Skeletal muscle tissue (tissue), 5 donors: Measurements from ENCODE around the gene UGT2B10. TPM values are rescaled to one million over a fixed set of nuclear protein-coding genes. Genes with fewer than 3 reads are reported as not detected.

Source experiments
- H3K27ac ChIP-seq: one replicate; pipeline ENCODE4 v1.7.0; 2013; ENCODE audit warnings: mild to moderate bottlenecking, low read depth, low read length, inconsistent platforms
- H3K27me3 ChIP-seq, 3 donors: one replicate each; pipeline ENCODE4 v1.7.0; 2013; ENCODE audit warnings: low read length in 3 of 3; ENCODE audit not compliant: control insufficient read depth in 3 of 3, insufficient read depth in 3 of 3
- H3K36me3 ChIP-seq, 3 donors: one replicate each; pipeline ENCODE4 v1.7.0; 2013; ENCODE audit warnings: low read length in 3 of 3; ENCODE audit not compliant: control insufficient read depth in 3 of 3, insufficient read depth in 3 of 3
- H3K4me1 ChIP-seq, 3 donors: one replicate each; pipeline ENCODE4 v1.7.0; 2013; ENCODE audit warnings: low read length in 3 of 3, mild to moderate bottlenecking in 3 of 3; ENCODE audit not compliant: control insufficient read depth in 3 of 3, insufficient read depth in 3 of 3
- H3K4me3 ChIP-seq, 3 donors: one replicate each; pipeline ENCODE4 v1.7.0; 2013; ENCODE audit warnings: low read length in 3 of 3
- H3K9ac ChIP-seq, 3 donors: one replicate each; pipeline ENCODE4 v1.7.0; 2013; ENCODE audit warnings: low read length in 3 of 3, mild to moderate bottlenecking in 3 of 3, moderate library complexity in 2 of 3, low read depth in 1 of 3
- H3K9me3 ChIP-seq, 3 donors: one replicate each; pipeline ENCODE4 v1.7.0; 2013; ENCODE audit warnings: low read length in 3 of 3; ENCODE audit not compliant: control insufficient read depth in 3 of 3
- small RNA-seq: library from RNA; depleted of rRNA; stranded (forward); fragments of <200 nt; gene quantifications from one replicate; pipeline ENCODE3, GENCODE V24; 2014
- total RNA-seq: library from RNA; depleted of rRNA; stranded (reverse); fragments of >200 nt; gene quantifications from one replicate; pipeline ENCODE4 v1.2.3, GENCODE V29; 2014
- donor health status: Osteomylitis.

The UGT2B10 gene
- total RNA-seq, 1 donor from 2014 or later = 0.52 TPM

DNA sequence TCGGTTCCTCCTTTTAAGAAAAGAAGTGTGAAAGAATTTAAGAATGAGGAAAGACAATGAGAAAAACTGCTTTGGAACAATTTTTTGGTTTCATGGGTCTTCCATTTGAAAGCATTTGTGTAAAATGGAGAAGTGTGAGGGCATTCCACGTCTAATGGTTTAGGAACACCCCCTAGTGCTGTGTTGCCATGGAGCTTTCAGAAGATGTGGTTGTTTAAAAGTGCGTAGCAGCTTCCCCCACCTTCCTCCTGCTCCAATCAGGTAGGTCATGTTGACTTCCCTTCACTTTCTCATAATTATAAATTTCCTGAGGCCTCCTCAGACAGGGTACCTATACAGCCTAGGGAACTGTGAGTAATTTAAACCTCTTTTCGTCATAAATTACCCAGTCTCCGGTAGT lies 50.0 kb downstream of the UGT2B10 start:
- no peaks in the 10 kb centered on the region for H3K27me3 ChIP-seq
- no peak overlapping the region for H3K4me3 ChIP-seq
- no peaks in the 10 kb centered on the region for H3K9me3 ChIP-seq
- no peak overlapping the region for H3K27ac ChIP-seq
- no peak overlapping the region for H3K9ac ChIP-seq
- no peaks in the 10 kb centered on the region for H3K36me3 ChIP-seq
- no peaks in the 10 kb centered on the region for H3K4me1 ChIP-seq

DNA sequence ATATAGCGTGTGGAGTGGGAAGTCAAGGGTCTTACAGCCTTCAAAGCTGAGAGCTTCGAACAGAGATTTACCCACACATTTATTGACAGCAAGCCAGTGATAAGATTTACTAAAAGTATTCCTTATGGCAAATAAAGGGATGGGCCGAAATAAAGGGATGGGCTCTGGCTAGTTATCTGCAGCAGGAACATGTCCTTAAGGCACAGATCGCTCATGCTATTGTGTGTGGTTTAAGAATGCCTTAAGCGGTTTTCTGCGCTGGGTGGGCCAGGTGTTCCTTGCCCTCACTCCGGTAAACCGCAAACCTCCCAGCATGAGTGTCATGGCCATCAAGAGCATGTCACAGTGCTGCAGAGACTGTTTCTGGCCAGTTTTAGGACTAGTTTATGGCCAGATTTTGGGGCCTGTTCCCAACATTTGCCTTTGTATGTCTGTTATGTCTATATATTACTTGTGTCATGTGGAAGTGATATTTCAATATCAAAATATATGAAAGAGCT lies 53.5 kb downstream of the UGT2B10 start:
- no peaks in the 10 kb centered on the region for H3K9me3 ChIP-seq
- no peak overlapping the region for H3K9ac ChIP-seq
- no peaks in the 10 kb centered on the region for H3K4me1 ChIP-seq
- H3K27me3 ChIP-seq = no peaks in the 10 kb centered on the region
- H3K36me3 ChIP-seq = no peaks in the 10 kb centered on the region
- H3K27ac ChIP-seq = no peak overlapping the region
- no peak overlapping the region for H3K4me3 ChIP-seq

DNA sequence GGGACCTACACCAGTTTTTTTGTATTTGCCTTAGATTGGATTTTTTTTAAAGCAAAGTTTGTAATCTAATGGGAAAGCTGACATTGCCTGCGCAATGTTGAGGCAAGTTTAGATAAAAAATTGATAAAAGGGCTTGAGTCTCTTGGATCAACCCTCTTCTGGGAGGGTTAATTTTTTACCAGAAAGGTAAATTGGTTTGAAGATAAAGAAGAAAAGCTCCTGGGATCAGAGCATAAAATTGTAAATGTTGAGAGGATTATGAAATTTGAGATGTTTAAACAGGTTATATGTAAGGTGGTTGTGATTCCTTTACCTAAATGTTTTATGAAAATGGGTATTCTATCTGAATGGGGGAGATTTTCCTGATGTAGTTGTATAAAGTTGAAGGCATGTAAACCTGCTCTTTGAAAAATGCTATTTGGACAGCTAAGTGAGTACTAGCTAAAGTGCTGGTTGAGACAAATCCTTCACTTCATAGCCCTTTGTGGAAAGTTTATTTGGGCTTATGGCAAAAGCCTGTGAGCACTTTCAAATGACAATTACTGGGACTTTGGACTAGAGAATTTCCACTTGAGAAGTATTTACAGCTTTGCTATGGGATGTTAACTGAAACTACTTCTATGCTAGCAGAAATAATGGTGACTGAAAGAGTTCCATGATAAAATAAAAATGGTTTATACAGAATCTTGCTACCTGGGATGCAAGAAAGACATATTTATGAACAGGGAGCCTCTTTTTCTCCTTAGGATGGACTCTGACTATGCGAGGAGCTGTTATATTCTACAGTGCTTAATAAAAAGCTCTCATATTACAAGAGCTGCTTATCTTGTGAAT lies 56.2 kb downstream of the UGT2B10 start:
- no peaks in the 10 kb centered on the region for H3K4me1 ChIP-seq
- no peaks in the 10 kb centered on the region for H3K9me3 ChIP-seq
- no peak overlapping the region for H3K27ac ChIP-seq
- H3K9ac ChIP-seq = no peak overlapping the region
- no peak overlapping the region for H3K4me3 ChIP-seq
- H3K27me3 ChIP-seq = no peaks in the 10 kb centered on the region
- H3K36me3 ChIP-seq = no peaks in the 10 kb centered on the region

DNA sequence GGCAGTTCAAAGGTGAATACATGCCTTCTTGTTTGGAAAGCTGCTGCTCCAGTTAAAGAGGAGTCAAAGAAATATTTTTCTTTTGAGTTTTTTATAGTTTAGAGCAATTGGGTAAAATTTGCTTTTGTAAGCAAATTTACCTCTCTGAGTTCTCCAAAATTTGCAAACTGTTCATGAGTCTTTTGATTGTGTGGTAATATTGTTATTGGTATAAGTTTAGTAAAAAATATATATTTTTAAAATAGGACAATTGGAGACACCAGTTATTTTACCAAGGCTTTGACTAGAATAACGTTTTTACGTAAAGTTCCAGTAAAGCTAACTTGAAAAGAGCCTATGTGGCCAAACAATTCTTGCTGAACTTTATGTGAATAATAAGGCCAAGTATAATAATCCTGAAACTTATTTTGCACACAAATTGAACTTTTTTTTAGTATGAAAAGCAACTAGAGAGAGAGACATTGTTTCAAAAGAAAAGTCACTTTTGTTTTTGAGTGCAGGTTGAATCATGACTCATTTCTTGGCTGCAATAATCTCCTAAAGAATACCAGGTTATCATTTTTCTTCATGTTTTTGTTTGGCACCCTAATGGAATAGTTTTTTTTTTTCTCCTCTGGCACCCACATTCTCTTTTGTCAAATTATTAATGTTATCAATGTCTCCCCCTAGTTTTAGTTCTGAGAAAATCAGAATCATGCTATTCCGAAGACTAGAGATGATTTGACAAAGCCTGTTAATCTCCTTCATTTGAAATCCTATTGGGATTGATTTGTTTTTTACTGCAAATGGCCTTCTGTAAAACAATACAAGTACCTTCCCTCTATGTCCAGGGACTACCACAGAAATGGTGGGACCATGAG lies 57.1 kb downstream of the UGT2B10 start:
- Histone ChIP-seq H3K27me3 (no peaks in the 10 kb centered on the region), H3K27ac (no peak overlapping the region), H3K4me3 (no peak overlapping the region), H3K9ac (no peak overlapping the region), H3K4me1 (no peaks in the 10 kb centered on the region), H3K36me3 (no peaks in the 10 kb centered on the region), H3K9me3 (no peaks in the 10 kb centered on the region)

DNA sequence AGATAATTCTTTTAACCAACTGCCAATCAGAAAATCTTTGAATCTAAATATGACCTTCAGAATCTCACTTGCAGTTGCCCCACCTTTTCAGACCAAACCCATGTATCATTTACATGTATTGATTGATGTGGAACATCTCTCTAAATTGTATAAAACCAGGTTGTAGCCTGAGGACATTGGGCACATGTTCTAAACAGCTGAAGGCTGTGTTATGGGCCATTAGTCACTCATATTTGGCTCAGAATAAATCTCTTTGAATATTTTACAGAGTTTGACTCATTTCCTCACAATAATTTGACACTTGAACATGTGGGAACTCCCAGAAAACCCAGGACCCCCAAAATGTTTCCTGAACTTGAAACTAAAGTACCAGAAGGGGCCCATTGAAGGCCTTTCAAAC lies 58.7 kb downstream of the UGT2B10 start:
- Histone ChIP-seq H3K9me3 (no peaks in the 10 kb centered on the region), H3K36me3 (no peaks in the 10 kb centered on the region), H3K4me3 (no peak overlapping the region), H3K27me3 (no peaks in the 10 kb centered on the region), H3K4me1 (no peaks in the 10 kb centered on the region), H3K27ac (no peak overlapping the region), H3K9ac (no peak overlapping the region)

DNA sequence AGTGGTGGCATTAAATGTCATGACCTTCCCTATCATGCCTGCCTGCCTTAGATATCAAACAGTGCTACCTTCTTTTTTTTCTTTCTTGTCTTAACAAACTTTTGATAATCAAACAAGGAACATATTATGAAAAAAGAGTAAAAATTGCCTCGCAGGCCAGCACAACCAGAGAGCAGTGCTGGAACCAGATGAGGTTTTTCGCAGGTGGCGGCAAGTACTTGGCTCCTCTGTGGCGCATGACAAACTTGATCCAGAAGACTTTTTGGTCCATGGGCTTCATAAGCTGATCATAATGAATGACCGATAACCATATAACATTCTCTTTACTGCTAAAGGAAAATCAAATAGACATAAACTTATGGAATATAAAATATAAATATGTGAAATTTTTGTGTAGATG lies 61.8 kb downstream of the UGT2B10 start:
- Histone ChIP-seq H3K4me3 (no peak overlapping the region), H3K4me1 (no peaks in the 10 kb centered on the region), H3K36me3 (no peaks in the 10 kb centered on the region), H3K27me3 (no peaks in the 10 kb centered on the region), H3K9ac (no peak overlapping the region), H3K9me3 (no peaks in the 10 kb centered on the region), H3K27ac (no peak overlapping the region)

DNA sequence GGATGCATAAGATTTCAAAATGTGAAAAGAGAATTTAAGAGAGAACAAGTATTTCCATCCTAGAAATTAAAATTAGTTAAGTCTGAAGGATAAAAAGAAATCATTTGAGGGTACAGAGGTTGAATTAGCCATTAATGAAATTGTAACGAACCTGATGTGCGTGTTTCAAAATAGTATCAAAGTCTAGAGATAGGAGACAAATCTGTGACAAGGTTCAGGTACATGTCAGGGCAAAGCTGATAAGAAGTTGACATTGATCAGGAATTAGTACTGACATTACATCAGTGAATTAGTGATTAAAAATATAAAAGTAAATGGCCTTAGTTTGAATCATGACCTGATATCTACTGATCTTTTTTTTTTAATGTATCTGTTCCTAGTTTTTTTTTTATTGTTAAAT lies 62.3 kb downstream of the UGT2B10 start:
- no peak overlapping the region for H3K9ac ChIP-seq
- H3K36me3 ChIP-seq = no peaks in the 10 kb centered on the region
- no peak overlapping the region for H3K27ac ChIP-seq
- no peak overlapping the region for H3K4me3 ChIP-seq
- no peaks in the 10 kb centered on the region for H3K9me3 ChIP-seq
- H3K4me1 ChIP-seq = no peaks in the 10 kb centered on the region
- H3K27me3 ChIP-seq = no peaks in the 10 kb centered on the region

Small RNA genes within 50 kb of the gene (small RNA-seq; reads per million reads assigned to genes)
- not detected for gene AC021146.4
- not detected for gene AC021146.9

Other genes with a start within 250 kb of the UGT2B10 start
- not detected for gene UGT2B17, start 239.7 kb upstream of the UGT2B10 start, total RNA-seq
- gene UGT2B15, start 145.3 kb upstream of the UGT2B10 start, total RNA-seq = not detected
- gene UGT2A3, start 135.8 kb downstream of the UGT2B10 start, total RNA-seq = not detected